Breast epithelium (tissue), 4 donors: ENCODE measurements around the gene HIVEP3. TPM values are rescaled to one million over a fixed set of nuclear protein-coding genes. Genes with fewer than 3 reads are reported as not detected.

Experiments used
- DNase-seq, 2 donors: peaks; one replicate each; pipeline ENCODE4 v3.0.0-alpha.2; 2019; ENCODE audit warnings: low spot score in 2 of 2
- H3K27ac ChIP-seq, 2 donors: fragments of 200-600 bp; sonication (generic) in 1 of 2; one replicate each; pipeline ENCODE4 v1.5.1; 2016 to 2019; ENCODE audit warnings: mild to moderate bottlenecking in 1 of 2
- H3K27me3 ChIP-seq, 2 donors: fragments of 200-600 bp; sonication (generic) in 1 of 2; one replicate each; pipeline versions ENCODE4 v1.5.1 to v1.6.0; 2017 to 2019; ENCODE audit warnings: control low read depth in 1 of 2, mild to moderate bottlenecking in 1 of 2
- H3K36me3 ChIP-seq: fragments of 200-600 bp; one replicate; pipeline ENCODE4 v1.5.1; 2019
- H3K4me1 ChIP-seq, 2 donors: fragments of 200-600 bp; sonication (generic); one replicate each; pipeline ENCODE4 v1.5.1; 2016 to 2019; ENCODE audit warnings: control low read depth in 1 of 2
- H3K4me3 ChIP-seq, 3 donors: fragments of 200-600 bp; sonication (generic); 1 replicate in 2 of 3; 2 replicates in 1 of 3; pipeline ENCODE4 v1.5.1; 2016 to 2019; ENCODE audit warnings: mild to moderate bottlenecking in 3 of 3, moderate library complexity in 2 of 3
- H3K9me3 ChIP-seq, 2 donors: fragments of 200-600 bp; sonication (generic) in 1 of 2; one replicate each; pipeline ENCODE4 v1.5.1; 2016 to 2019; ENCODE audit warnings: control low read depth in 1 of 2
- CTCF ChIP-seq, 3 donors: fragments of 450-650 bp; IDR thresholded peaks; one replicate each; pipeline ENCODE4 v1.5.1; 2016 to 2017; ENCODE audit warnings: antibody characterized with exemption in 3 of 3, mild to moderate bottlenecking in 3 of 3, moderate library complexity in 3 of 3
- POLR2A ChIP-seq: fragments of 450-650 bp; IDR thresholded peaks from one replicate; pipeline ENCODE4 v1.6.1; 2016; ENCODE audit warnings: antibody characterized with exemption, mild to moderate bottlenecking, moderate library complexity
- POLR2AphosphoS5 ChIP-seq, 3 donors: sonication (generic); formaldehyde crosslinking; IDR thresholded peaks; one replicate each; pipeline ENCODE4 v1.6.1; 2017; ENCODE audit warnings: antibody characterized with exemption in 3 of 3
- intact Hi-C: fragments of 100-400 bp; cut with DNase I; formaldehyde crosslinking; loops from one replicate; pipeline ENCODE4 v1.15.1; 2023; ENCODE audit warnings: low total_unique reads
- total RNA-seq, 3 donors: library from RNA; depleted of rRNA; stranded (reverse); fragments of >200 nt; gene quantifications; one replicate each; pipeline ENCODE4 v1.1.0, GENCODE V29; 2016

HIVEP3 gene
- total RNA-seq, 3 donors from 2014 or later, result 3.5 to 13.5 (median 9.2) TPM

GRCh38 chr1:41819069-41819468 lies 99.7 kb downstream of the HIVEP3 start:
- no peaks in the 10 kb centered on the region for H3K36me3 ChIP-seq
- intact Hi-C loops, result no loop called here
- TF ChIP-seq POLR2AphosphoS5 (IDR thresholded peaks at IDR 0.05), result no peak
- no peak for TF ChIP-seq POLR2A
- no peak for TF ChIP-seq CTCF (IDR thresholded peaks at IDR 0.05)
- no peak overlapping the region for H3K4me3 ChIP-seq
- no peaks in the 10 kb centered on the region for H3K9me3 ChIP-seq
- H3K27ac ChIP-seq, result no peak overlapping the region
- no peak for DNase-seq
- H3K27me3 ChIP-seq, result no peaks in the 10 kb centered on the region
- peaks cover 0 to 8% of the 10 kb centered on the region in 2 donors for H3K4me1 ChIP-seq

- DNase-seq, result no peak
- no peak overlapping the region for H3K27ac ChIP-seq
- H3K4me1 ChIP-seq, result no peaks in the 10 kb centered on the region
- H3K27me3 ChIP-seq, result no peaks in the 10 kb centered on the region
- no peak for TF ChIP-seq POLR2A
- TF ChIP-seq CTCF (IDR thresholded peaks at IDR 0.05), result no peak
- TF ChIP-seq POLR2AphosphoS5 (IDR thresholded peaks at IDR 0.05), result no peak
- no peak overlapping the region for H3K4me3 ChIP-seq
- no peaks in the 10 kb centered on the region for H3K9me3 ChIP-seq
- intact Hi-C loops, result no loop called here
- no peaks in the 10 kb centered on the region for H3K36me3 ChIP-seq
Observed at GRCh38 chr1:41816061-41816460, 102.7 kb downstream of the HIVEP3 start.

GRCh38 chr1:41813755-41814745 lies 104.7 kb downstream of the HIVEP3 start:
- TF ChIP-seq CTCF (IDR thresholded peaks at IDR 0.05) (no peak), POLR2A (no peak), POLR2AphosphoS5 (IDR thresholded peaks at IDR 0.05) (no peak)
- Histone ChIP-seq H3K4me3 (no peak overlapping the region), H3K27me3 (no peaks in the 10 kb centered on the region), H3K27ac (no peak overlapping the region), H3K4me1 (no peaks in the 10 kb centered on the region), H3K9me3 (no peaks in the 10 kb centered on the region), H3K36me3 (no peaks in the 10 kb centered on the region)
- no peak for DNase-seq
- intact Hi-C loops, result loop anchor here (5.0 kb wide), 1 partner anchor 942 kb away; no protein-coding TSS in a partner anchor

- Histone ChIP-seq H3K9me3 (no peaks in the 10 kb centered on the region), H3K4me1 (no peaks in the 10 kb centered on the region), H3K27ac (no peak overlapping the region), H3K4me3 (no peak overlapping the region), H3K27me3 (no peaks in the 10 kb centered on the region), H3K36me3 (no peaks in the 10 kb centered on the region)
- TF ChIP-seq POLR2A (no peak), CTCF (IDR thresholded peaks at IDR 0.05) (no peak), POLR2AphosphoS5 (IDR thresholded peaks at IDR 0.05) (no peak)
- no peak for DNase-seq
- intact Hi-C loops, result loop anchor here (5.0 kb wide), 1 partner anchor 941 kb away; no protein-coding TSS in a partner anchor
Observed at GRCh38 chr1:41813226-41813625, 105.5 kb downstream of the HIVEP3 start.

GRCh38 chr1:41812453-41812852 lies 106.3 kb downstream of the HIVEP3 start:
- H3K4me3 ChIP-seq, result no peak overlapping the region
- no peaks in the 10 kb centered on the region for H3K4me1 ChIP-seq
- H3K36me3 ChIP-seq, result no peaks in the 10 kb centered on the region
- no peak for TF ChIP-seq POLR2A
- no peak for TF ChIP-seq CTCF (IDR thresholded peaks at IDR 0.05)
- no peak for TF ChIP-seq POLR2AphosphoS5 (IDR thresholded peaks at IDR 0.05)
- no peak for DNase-seq
- no peaks in the 10 kb centered on the region for H3K27me3 ChIP-seq
- intact Hi-C loops, result loop anchor here (5.0 kb wide), 1 partner anchor 940 kb away; no protein-coding TSS in a partner anchor
- no peak overlapping the region for H3K27ac ChIP-seq
- H3K9me3 ChIP-seq, result no peaks in the 10 kb centered on the region
